GM21447 (cell line): ENCODE measurements around the gene TMC1.
"Not testable (repeated sequence)": the region's sequence is repeated elsewhere in the genome, so short reads cannot be mapped to it uniquely, and the experiment has no call there.

ENCODE experiments used
- ATAC-seq: cut with Tn5 transposase; IDR thresholded peaks from one replicate; pipeline ENCODE4 v1.9.1; 2021; ENCODE audit not compliant: unreplicated experiment

Gene TMC1

GRCh38 chr9:72749276-72749675 is 227.9 kb downstream of the TMC1 start:
- no peak for ATAC-seq

- no peak for ATAC-seq
Observed at GRCh38 chr9:72751541-72751940, 230.1 kb downstream of the TMC1 start.

- ATAC-seq, result no peak
Observed at GRCh38 chr9:72753266-72753893, 232.0 kb downstream of the TMC1 start.

- ATAC-seq, result no peak
Observed at GRCh38 chr9:72755836-72756235, 234.4 kb downstream of the TMC1 start.

DNA sequence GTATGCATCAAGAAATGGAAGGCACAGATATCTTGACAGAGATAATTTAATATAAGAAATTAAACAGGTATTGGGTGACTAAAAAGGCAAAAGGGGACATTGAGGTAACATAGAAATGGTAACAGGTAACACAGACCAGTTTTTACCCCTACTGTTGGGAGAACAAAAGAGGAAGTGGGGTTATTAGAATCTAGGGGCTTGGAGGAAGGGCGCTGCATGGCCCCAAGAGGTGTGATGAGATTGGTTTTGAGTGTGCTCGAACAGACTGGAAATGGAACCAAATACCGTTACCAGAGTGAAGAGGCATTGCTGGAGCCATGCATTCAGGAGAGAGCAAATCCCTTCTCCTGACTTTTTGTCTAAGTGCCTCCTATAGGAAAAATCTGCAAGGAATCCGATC is 237.5 kb downstream of the TMC1 start:
- ATAC-seq, result no peak

- ATAC-seq, result no peak
Observed at GRCh38 chr9:72763022-72763421, 241.6 kb downstream of the TMC1 start.

- no peak for ATAC-seq
Observed at GRCh38 chr9:72769546-72769945, 248.1 kb downstream of the TMC1 start.

DNA sequence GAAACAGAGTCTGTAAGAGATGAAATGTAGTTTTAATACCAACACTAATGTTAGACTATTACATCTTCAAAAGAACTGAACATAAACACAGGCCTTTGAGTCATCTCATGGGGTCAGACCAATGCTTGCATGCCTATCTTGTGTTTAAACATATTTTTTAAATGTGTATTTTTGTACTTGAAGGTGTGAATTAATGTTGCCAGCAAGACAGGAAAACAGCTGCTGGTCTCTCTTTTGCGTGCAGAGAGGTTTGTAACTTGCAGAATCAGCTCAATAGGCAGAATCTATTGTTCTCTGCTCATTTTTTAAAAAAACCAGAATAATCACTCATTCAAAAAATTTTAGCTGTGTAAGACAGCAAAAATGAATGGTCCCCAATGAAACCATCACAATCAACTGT is 251.3 kb downstream of the TMC1 start:
- ATAC-seq, result no peak

GRCh38 chr9:72773570-72773969 is 252.2 kb downstream of the TMC1 start:
- ATAC-seq, result no peak

- ATAC-seq, result no peak
Observed at GRCh38 chr9:72775570-72775969, 254.2 kb downstream of the TMC1 start.

DNA sequence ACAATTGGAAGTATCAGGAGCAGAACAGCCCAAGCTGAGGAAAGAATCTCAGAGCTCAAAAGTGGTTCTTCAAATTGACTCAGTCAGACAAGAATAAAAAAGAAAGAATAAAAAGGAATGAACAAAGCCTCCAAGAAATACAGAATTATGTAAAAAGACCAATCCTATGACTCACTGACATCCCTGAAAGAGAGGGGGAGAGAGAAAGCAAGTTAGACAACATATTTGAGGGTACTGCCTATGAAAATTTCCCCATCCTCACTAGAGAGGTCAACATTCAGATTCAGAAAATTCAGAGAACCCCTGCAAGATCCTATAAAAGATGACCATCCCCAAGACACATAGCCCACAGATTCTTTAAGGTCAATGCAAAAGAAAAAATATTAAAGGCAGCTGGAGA is 258.2 kb downstream of the TMC1 start:
- no peak for ATAC-seq

DNA sequence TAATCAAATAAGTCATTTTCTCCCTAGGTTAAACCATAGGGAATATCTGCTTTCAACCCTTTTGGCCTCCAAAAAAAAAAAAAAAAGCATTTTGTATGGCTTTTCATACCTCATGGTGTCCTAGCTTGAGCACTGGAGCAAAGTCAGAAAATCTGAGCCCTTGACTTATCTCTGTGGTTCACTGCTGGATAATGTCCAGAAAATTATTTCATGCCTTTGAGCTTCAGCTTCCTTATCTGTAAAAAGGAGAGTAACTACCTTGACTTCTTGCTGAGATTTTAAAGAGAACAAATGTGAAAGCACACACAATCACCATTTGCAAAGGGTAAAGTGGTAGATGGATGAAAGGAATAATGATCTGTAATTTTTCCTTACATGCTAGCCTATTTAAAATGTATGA is 265.5 kb downstream of the TMC1 start:
- no peak for ATAC-seq

GRCh38 chr9:72788966-72789735 is 267.7 kb downstream of the TMC1 start:
- ATAC-seq, result no peak

- ATAC-seq, result no peak
Observed at GRCh38 chr9:72789885-72790284, 268.5 kb downstream of the TMC1 start.

DNA sequence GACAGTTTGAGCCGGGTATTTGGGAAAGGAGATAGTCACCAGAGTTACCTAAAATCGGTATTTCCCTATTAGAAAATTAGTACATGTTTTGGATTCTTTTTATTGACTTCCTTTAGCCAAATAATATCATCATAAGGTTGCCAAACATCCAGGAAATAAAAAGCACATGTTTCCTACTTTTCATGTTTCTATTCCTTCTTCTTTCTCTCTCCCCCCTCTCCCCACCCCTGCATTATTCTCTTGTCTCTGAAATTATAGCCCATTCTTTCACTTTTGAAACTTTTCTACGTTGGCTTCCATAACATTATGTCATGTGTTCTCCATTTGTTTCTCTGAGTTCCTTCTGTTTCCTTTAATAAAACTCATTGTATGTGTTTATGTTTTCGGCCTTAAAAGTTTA is 269.6 kb downstream of the TMC1 start:
- no peak for ATAC-seq

DNA sequence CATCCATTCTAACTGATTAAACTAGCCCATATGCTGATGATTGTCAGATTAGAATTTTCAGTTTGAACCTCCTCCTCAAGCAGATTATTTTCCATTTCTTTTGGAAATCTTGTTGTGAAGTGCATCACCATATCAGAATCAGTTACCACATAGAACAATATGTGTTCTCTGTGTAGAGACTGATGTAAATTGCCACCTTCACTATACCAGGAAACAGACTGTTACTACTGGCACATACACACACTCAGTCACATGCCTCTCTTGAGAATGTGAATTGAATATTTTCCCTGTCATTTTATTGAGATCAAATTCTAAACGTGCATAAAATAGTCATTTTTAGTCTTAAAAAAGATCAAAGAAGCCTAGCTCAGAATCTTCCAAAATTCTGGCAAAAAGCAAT is 270.0 kb downstream of the TMC1 start:
- no peak for ATAC-seq

DNA sequence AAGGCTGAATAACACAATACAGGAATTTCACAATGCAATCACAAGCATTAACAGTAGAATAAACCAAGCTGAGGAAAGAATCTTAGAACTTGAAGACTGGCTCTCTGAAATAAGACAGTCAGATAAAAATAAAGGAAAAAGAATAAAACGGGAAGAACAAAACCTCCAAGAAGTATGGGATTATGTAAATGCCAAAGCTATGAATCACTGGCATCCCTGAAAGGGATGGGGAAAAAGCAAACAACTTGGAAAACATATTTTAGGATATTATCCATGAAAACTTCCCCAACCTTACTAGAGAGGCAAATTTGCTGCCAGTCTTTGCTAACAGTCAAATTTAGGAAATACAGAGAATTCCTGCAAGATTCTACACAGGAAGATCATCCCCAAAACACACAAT is 273.5 kb downstream of the TMC1 start:
- no peak for ATAC-seq

DNA sequence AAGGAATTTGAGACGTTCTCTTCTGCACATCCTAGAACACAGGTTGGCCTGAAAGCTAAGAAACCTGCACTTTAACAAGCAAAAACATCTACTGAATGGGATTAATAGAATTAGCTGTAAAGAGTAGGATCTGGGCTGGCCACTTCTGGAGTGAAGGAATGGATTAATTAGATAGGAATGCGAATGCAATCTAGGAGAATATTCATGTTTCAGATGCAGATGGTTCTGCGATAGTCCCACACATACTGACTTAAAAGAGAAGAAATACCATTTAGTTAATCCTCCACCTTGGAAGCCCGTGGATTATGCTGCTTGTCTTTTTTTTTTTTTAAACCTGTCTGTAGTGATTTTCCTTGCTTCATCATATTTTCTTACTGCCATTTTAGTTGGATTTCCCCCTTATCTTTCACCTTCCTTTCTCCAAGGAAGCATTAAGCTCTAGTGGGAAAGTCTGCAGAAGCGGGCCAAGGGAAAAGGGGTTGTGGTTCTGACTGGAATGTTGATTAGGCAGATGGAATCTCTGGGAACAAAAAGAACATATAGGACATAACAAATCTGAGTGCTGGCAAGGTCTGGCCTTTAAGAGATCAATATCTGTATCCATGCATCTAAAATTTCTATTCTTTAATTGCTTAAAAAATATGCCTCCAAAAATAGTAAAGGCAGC is 279.1 kb downstream of the TMC1 start:
- no peak for ATAC-seq

DNA sequence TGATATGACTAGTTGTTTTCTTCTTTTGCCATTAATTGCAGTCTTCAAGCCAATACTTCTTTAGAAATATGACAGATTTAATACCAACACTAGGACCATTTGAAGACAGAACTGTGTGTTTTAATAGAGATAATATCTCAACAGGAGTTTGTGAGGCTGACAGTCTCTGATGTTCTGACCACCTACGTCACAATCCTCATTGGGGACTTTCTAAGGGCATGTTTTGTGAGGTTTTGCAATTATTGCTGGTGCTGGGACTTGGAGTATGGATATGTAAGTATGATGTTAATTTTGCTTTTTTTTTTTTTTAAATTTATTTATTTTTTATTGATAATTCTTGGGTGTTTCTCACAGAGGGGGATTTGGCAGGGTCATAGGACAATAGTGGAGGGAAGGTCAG is 283.8 kb downstream of the TMC1 start:
- ATAC-seq, result no peak

DNA sequence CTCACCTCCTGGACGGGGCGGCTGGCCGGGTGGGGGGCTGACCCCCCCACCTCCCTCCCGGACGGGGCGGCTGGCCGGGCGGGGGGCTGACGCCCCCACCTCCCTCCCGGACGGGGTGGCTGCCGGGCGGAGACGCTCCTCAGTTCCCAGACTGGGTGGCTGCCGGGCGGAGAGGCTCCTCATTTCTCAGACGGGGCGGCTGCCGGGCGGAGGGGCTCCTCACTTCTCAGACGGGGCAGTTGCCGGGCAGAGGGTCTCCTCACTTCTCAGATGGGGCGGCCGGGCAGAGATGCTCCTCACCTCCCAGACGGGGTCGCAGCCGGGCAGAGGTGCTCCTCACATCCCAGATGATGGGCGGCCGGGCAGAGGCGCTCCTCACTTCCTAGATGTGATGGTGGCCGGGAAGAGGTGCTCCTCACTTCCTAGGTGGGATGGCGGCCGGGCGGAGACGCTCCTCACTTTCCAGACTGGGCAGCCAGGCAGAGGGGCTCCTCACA is 285.0 kb downstream of the TMC1 start:
- ATAC-seq, result not testable (repeated sequence)

DNA sequence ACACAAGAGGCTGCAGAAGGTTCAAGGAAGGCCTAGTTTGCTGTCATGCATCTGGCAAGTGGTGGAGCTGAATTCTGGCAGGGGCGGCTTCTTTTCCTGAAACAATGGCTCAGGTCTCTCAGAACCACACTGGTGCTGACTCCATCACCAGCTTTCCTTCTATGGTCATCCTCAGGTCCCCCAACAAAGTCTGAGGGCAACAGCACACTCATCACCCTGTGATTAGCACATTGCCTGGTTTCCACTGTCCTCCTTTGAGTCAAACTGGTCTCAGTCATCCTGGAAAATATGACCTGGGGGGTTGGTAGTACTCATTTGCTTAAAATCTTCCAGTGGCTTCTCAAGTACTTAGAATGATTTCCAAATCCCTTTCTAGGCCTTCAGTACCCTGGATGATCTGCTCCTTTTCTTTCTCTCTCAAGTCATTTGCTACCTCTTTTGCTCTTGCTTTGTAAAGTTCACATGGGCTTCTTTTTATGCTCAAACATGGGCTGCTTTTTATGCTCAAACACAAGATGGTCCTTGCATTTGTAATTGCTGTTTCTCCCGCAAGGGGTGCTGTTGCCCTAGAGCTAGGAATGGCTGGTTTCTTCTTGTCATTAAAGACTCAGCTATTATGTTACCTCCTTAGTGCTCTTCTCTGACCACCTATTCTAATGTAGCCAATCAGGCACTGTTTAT is 286.5 kb downstream of the TMC1 start:
- ATAC-seq, result no peak

GRCh38 chr9:72808446-72808768 is 287.0 kb downstream of the TMC1 start:
- no peak for ATAC-seq
